Measurements from ENCODE around the gene MAPK12. TPM values are rescaled to one million over a fixed set of nuclear protein-coding genes. Genes with fewer than 3 reads are reported as not detected.

MAPK12 gene
- total RNA-seq, 2 experiments from 2014 or later: 1.2 to 1.3 TPM

- Mint-ChIP-seq H3K9me3 (no peaks in the 10 kb centered on the region), H3K27ac (no peak overlapping the region), H3K36me3 (ENCODE audit: low read depth) (no peaks in the 10 kb centered on the region), H3K4me3 (peak overlapping the region; percentile 75), H3K4me1 (ENCODE audit: low read depth) (peaks cover 16% of the 10 kb centered on the region), H3K27me3 (peaks cover 8% of the 10 kb centered on the region)
- no peaks in the 10 kb centered on the region for H3K36me3 ChIP-seq (ENCODE audit: insufficient read depth, low read length)
- intact Hi-C loops (cut with DNase I, micrococcal nuclease): no loop called here
- ChIA-PET CTCF (interaction anchor here (0.7 to 0.9 kb wide), 2 partner anchors 26 to 77 kb away, joined by 3 read pairs; no protein-coding TSS in a partner anchor), POLR2A (interaction anchor here (0.8 kb wide), 1 partner anchor 16 kb away, joined by 5 read pairs; the partner anchor contains the start of gene HDAC10)
- no peak for TF ChIP-seq CTCF (IDR thresholded peaks at IDR 0.05)
- H3K4me3 ChIP-seq (ENCODE audit: low read length): no peak overlapping the region
- H3K4me1 ChIP-seq (ENCODE audit: insufficient read depth, low read length): peaks cover 46% of the 10 kb centered on the region
- no peak overlapping the region for H3K27ac ChIP-seq (ENCODE audit: low read depth in 1 of 2, low read length in 2 of 2)
- peaks cover 9 to 10% of the 10 kb centered on the region in 2 experiments for H3K27me3 ChIP-seq (ENCODE audit: control insufficient read depth in 1 of 2, insufficient read depth in 2 of 2, low read length in 2 of 2)
- DNase-seq (peak in 13 of 14 experiments; percentile 28 to 86 (median 53)), ATAC-seq (ENCODE audit: poor library complexity) (peak; percentile 50)
- peaks cover 0 to 14% of the 10 kb centered on the region in 2 experiments for H3K9me3 ChIP-seq (ENCODE audit: control insufficient read depth in 1 of 2, insufficient read depth in 1 of 2, low read length in 2 of 2)
Measured at GRCh38 chr22:50267591-50268390, 6.3 kb upstream of the MAPK12 start.

DNA sequence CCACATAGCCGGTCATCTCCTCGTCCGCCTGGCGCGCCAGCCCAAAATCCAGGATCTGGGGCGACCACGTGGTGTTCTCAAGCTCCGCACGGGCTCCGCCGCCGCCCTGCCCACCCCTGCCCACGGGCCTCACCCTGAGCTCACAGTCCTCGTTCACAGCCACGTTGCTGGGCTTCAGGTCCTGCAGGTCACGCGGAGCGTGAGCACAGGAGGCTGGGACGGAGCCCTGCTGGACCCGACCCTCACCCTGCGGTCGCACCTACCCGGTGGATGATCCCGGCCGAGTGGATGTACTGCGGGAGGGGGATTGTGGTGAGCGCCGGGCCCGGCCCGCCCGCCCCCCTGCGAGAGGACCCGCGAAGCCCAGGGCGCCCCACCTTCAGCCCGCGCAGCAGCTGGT, 5.5 kb upstream of the MAPK12 start:
- Histone ChIP-seq H3K4me1 (ENCODE audit: insufficient read depth, low read length) (peaks cover 49% of the 10 kb centered on the region), H3K9me3 (ENCODE audit: control insufficient read depth in 1 of 2, insufficient read depth in 1 of 2, low read length in 2 of 2) (peaks cover 0 to 22% of the 10 kb centered on the region in 2 experiments), H3K36me3 (ENCODE audit: insufficient read depth, low read length) (no peaks in the 10 kb centered on the region), H3K27me3 (ENCODE audit: control insufficient read depth in 1 of 2, insufficient read depth in 2 of 2, low read length in 2 of 2) (peaks cover 17 to 18% of the 10 kb centered on the region in 2 experiments), H3K4me3 (ENCODE audit: low read length) (no peak overlapping the region), H3K27ac (ENCODE audit: low read depth in 1 of 2, low read length in 2 of 2) (no peak overlapping the region)
- Mint-ChIP-seq H3K4me3 (no peak overlapping the region), H3K27ac (no peak overlapping the region), H3K4me1 (ENCODE audit: low read depth) (peaks cover 21% of the 10 kb centered on the region), H3K36me3 (ENCODE audit: low read depth) (no peaks in the 10 kb centered on the region), H3K27me3 (peaks cover 16% of the 10 kb centered on the region), H3K9me3 (no peaks in the 10 kb centered on the region)
- CTCF ChIA-PET: interaction anchor here (0.7 to 0.9 kb wide), 2 partner anchors 25 to 77 kb away, joined by 3 read pairs; no protein-coding TSS in a partner anchor
- DNase-seq (no peak), ATAC-seq (ENCODE audit: poor library complexity) (no peak)
- intact Hi-C loops (cut with DNase I, micrococcal nuclease): no loop called here
- POLR2A ChIA-PET: interaction anchor here (0.8 kb wide), 1 partner anchor 16 kb away, joined by 5 read pairs; the partner anchor contains the start of gene HDAC10
- TF ChIP-seq CTCF (IDR thresholded peaks at IDR 0.05): no peak

DNA sequence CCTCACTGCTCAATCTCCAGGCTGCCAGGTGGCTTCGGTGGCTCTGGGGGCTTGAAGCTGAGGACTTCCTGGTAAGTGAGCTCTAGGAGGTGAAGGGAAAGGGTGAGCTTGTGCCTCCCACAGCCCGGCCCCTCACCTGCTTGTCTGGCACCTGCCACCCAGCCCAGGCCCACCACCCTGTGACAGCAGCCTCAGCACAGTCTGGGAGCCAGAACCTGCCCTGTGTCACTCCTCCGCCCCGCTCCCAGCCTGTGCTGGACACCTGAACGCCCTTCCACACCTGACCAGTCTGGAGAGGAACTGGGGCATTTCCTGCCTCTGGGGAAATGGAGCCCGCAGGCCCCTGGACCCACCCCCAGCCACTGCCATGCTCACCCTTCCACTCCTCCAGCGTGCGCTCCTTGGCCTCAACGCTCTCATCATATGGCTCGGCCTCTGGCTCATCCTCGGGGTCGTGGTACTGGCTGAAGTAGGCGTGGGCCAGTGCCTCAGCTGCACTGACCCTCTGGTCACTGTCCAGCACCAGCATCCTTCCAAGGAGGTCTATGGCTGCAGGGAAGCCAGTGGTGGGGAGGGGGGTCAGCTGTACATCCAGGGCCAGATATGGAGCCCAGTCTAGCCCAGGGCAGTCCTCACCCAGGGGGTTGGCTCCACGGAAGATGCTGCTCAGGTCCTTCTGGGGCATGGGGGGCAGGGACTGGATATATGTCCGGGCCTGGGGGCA, 3.6 kb upstream of the MAPK12 start:
- Histone ChIP-seq H3K27ac (ENCODE audit: low read depth in 1 of 2, low read length in 2 of 2) (no peak overlapping the region), H3K4me3 (ENCODE audit: low read length) (no peak overlapping the region), H3K9me3 (ENCODE audit: control insufficient read depth in 1 of 2, insufficient read depth in 1 of 2, low read length in 2 of 2) (peaks cover 0 to 28% of the 10 kb centered on the region in 2 experiments), H3K4me1 (ENCODE audit: insufficient read depth, low read length) (peaks cover 44% of the 10 kb centered on the region), H3K36me3 (ENCODE audit: insufficient read depth, low read length) (no peaks in the 10 kb centered on the region), H3K27me3 (ENCODE audit: control insufficient read depth in 1 of 2, insufficient read depth in 2 of 2, low read length in 2 of 2) (peaks cover 23 to 27% of the 10 kb centered on the region in 2 experiments)
- no peaks in the 10 kb centered on the region for H3K9me3 Mint-ChIP-seq
- peaks cover 15% of the 10 kb centered on the region for H3K4me1 Mint-ChIP-seq (ENCODE audit: low read depth)
- ChIA-PET CTCF (no interaction called here), POLR2A (no interaction called here)
- no peaks in the 10 kb centered on the region for H3K36me3 Mint-ChIP-seq (ENCODE audit: low read depth)
- H3K27me3 Mint-ChIP-seq: peaks cover 17% of the 10 kb centered on the region
- no peak for ATAC-seq (ENCODE audit: poor library complexity)
- no peak for TF ChIP-seq CTCF (IDR thresholded peaks at IDR 0.05)
- DNase-seq: no peak
- no peak overlapping the region for H3K27ac Mint-ChIP-seq
- H3K4me3 Mint-ChIP-seq: no peak overlapping the region
- intact Hi-C loops (cut with DNase I, micrococcal nuclease): no loop called here
